Activated naive CD8-positive, alpha-beta T cell treated with anti-CD3 and anti-CD28 coated beads, Interleukin-2, amount 10 ng/mL, durations not matched to agents 7 days and 5 days (primary cell): ENCODE data around the gene SLC25A38. TPM values are rescaled to one million over a fixed set of nuclear protein-coding genes. Genes with fewer than 3 reads are reported as not detected.

Experiments
- ATAC-seq: fragments of 150-1000 bp; cut with Tn5 transposase; one replicate; pipeline ENCODE4 v1.10.0; 2021; ENCODE audit warnings: low read depth, moderate library complexity
- POLR2A ChIA-PET: fragments of 350-600 bp; sonication (Branson Sonifier 250); formaldehyde crosslinking; loops from one replicate; lab custom pipeline; 2021; ENCODE audit warnings: antibody characterized with exemption; lab: Charles Lee
- DNase-seq: peaks from one replicate; pipeline ENCODE4 v3.0.0; 2021
- H3K27ac Mint-ChIP-seq: one replicate; pipeline ENCODE4 v1.8.0; 2022; ENCODE audit warnings: mild to moderate bottlenecking, mixed read lengths
- H3K27me3 Mint-ChIP-seq: one replicate; pipeline ENCODE4 v1.8.0; 2022; ENCODE audit warnings: mild to moderate bottlenecking, moderate library complexity, mixed read lengths
- H3K36me3 Mint-ChIP-seq: one replicate; pipeline ENCODE4 v1.8.0; 2021; ENCODE audit warnings: mild to moderate bottlenecking, mixed read lengths
- H3K4me1 Mint-ChIP-seq: one replicate; pipeline ENCODE4 v1.8.0; 2021; ENCODE audit warnings: mixed read lengths
- H3K4me3 Mint-ChIP-seq: one replicate; pipeline ENCODE4 v1.8.0; 2022; ENCODE audit warnings: mild to moderate bottlenecking, moderate library complexity, mixed read lengths
- H3K9me3 Mint-ChIP-seq: one replicate; pipeline ENCODE4 v1.8.0; 2021; ENCODE audit warnings: mixed read lengths
- total RNA-seq, 2 experiments: library from RNA; stranded (reverse); gene quantifications; one replicate each; pipeline ENCODE4 v1.2.3, GENCODE V29; 2021

SLC25A38 gene
- total RNA-seq, 2 experiments from 2014 or later: 46.0 to 46.1 TPM

DNA sequence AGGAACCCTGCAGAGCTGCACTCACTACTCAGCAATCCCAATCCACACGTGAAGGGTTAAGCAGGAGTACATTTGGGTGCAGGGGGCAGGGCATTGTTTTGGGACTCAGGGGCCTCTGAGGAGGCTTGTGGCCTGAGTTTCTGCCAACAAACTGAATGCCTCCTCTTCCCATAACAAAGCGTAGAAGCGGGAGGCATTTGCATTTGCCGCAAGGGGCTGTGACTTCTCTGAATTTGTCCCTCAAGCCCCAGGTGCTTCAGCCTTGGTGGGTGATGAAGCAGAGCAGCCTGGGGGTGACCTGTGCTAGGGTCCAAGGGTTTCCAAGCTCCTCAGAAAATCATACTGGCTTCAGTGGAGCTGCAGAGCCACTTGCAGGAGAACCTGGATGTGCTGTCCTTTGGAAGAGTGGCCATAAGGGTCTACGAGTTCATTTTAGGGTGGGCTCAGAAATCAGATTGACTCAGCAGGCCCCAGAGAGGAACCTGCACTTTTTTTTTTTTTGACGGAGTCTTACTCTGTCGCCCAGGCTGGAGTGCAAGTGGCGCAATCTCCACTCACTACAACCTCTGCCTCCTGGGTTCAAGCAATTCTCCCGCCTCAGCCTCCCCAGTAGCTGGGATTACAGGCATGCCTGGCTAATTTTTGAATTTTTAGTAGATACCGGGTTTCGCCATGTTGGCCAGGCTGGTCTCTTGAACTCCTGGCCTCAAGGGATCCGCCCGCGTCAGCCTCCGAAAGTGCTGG is 21.9 kb downstream of the SLC25A38 start:
- no peak overlapping the region for H3K4me3 Mint-ChIP-seq
- POLR2A ChIA-PET: interaction anchor here (0.6 to 5.9 kb wide), 4 partner anchors 16 to 281 kb away, joined by 3 to 42 read pairs (median 10); no protein-coding TSS in a partner anchor
- peaks cover 32% of the 10 kb centered on the region for H3K36me3 Mint-ChIP-seq
- peaks cover 39% of the 10 kb centered on the region for H3K4me1 Mint-ChIP-seq
- DNase-seq (no peak), ATAC-seq (no peak)
- no peaks in the 10 kb centered on the region for H3K9me3 Mint-ChIP-seq
- H3K27me3 Mint-ChIP-seq: no peaks in the 10 kb centered on the region
- peak overlapping the region; percentile 92 for H3K27ac Mint-ChIP-seq

DNA sequence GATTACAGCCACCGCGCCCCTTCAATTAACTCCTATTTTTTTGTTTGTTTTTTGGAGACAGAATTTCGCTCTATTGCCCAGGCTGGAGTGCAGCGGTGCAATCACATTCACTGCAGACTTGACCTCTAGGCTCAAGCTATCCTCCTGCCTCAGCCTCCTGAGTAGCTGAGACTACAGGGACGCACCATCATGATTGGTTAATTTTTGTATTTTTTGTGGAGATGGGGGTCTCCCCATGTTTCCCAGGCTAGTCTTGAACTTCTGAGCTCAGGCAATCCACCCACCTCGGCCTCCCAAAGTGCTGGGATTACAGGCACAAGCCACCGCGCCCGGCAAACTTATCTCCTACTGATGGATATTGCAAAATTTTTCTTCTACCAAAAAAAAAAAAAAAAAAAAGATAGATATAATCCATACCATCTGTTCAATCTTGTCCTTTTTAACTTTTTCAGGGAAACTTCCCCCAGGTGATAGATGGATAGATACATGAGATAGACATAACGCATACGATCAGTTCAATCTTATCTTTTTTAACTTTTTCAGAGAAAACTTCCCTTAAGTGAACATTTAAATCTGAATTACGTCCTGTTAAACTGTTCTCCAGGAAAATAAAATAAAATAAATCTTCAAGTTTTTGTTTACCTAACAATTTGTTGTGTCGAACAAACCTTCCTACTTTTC is 22.7 kb downstream of the SLC25A38 start:
- Mint-ChIP-seq H3K4me3 (peak overlapping the region; percentile 96), H3K36me3 (peaks cover 30% of the 10 kb centered on the region), H3K9me3 (no peaks in the 10 kb centered on the region), H3K27me3 (no peaks in the 10 kb centered on the region), H3K27ac (peak overlapping the region; percentile 92), H3K4me1 (peaks cover 43% of the 10 kb centered on the region)
- no peak for ATAC-seq
- POLR2A ChIA-PET: interaction anchor here (0.6 to 5.9 kb wide), 16 partner anchors 9 to 298 kb away, joined by 3 to 42 read pairs (median 5); partner anchors contain the start of genes GORASP1 and TTC21A
- DNase-seq: no peak

DNA sequence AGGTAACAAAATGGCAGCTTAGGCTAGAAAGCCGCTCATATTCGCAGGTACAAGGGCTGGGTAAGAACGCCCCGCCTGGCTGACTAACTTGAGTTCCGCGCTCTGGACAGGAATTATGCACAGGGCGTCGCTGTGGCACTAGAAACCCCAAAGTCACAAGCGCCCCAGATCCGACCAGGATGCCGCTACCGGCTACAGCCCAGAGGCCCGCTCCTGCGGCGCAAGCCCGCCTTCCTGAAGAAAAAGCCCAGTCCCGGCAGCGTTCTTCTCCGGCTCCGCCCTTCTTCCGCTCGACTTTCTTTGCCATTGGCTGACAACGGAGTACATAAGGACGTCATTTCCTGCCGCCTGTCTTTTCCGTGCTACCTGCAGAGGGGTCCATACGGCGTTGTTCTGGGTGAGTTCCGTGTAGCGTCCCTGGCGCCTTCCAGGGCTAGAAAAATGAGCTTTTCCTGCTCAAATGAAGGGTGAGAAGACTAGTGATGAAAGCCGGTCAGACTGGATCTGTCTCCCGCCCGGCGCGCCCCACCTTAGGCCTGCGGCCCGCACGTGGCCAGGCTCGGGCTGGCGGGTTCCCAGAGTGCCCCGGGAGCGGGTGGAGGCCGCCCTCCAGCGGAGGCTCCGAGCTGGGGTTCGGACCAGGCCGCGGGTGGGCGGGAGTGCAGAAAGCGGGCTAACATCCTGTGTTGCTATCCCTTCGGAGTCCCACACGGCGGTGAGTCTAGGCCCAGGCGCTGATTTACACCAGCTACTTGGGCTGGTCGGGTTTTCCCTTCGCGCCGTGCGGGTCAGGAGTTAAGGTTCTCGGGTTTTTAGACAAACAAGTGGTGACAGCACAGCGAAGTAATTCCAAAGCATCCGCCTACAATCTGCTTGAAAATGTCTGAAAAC is 23.4 kb downstream of the SLC25A38 start, which contains the start of gene RPSA:
Gene RPSA (plus strand): TSS at position 353 of the 891 bp plus-strand sequence. CDS start 934 bp downstream, outside the sequence.
- Mint-ChIP-seq H3K9me3 (no peaks in the 10 kb centered on the region), H3K27ac (peak within 1 kb of the TSS; percentile 92), H3K36me3 (peaks cover 31% of the 10 kb centered on the region), H3K4me3 (peak within 1 kb of the TSS; percentile 96), H3K4me1 (peaks cover 48% of the 10 kb centered on the region), H3K27me3 (no peaks in the 10 kb centered on the region)
- ATAC-seq (peak; percentile 93), DNase-seq (peak; percentile 90)
- POLR2A ChIA-PET: interaction anchor here (0.6 to 5.9 kb wide), 19 partner anchors 8 to 299 kb away, joined by 3 to 42 read pairs (median 4); partner anchors contain the start of genes GORASP1 and TTC21A

DNA sequence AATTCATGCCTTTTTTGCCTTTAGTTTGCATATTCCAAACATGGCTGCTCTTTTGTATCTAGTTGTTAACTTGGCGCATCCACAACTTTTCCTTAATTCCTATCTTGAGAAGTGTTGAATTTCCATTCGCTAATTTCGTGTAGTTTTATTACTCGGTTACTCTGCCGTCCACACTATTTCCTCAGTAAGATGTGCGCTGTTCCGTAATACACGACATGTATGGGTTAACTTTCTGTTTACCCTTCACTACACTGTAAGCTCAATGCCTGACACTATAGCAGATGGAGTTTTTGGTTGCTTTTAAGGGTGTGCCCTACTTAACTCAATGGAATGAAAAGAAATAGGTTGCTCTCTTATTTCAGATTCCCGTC is 24.1 kb downstream of the SLC25A38 start:
- Mint-ChIP-seq H3K27me3 (no peaks in the 10 kb centered on the region), H3K36me3 (peaks cover 35% of the 10 kb centered on the region), H3K4me1 (peaks cover 45% of the 10 kb centered on the region), H3K9me3 (no peaks in the 10 kb centered on the region), H3K27ac (peak overlapping the region; percentile 85), H3K4me3 (peak overlapping the region; percentile 96)
- ATAC-seq: no peak
- no peak for DNase-seq
- POLR2A ChIA-PET: interaction anchor here (0.7 to 5.9 kb wide), 14 partner anchors 7 to 228 kb away, joined by 3 to 42 read pairs (median 4); no protein-coding TSS in a partner anchor

DNA sequence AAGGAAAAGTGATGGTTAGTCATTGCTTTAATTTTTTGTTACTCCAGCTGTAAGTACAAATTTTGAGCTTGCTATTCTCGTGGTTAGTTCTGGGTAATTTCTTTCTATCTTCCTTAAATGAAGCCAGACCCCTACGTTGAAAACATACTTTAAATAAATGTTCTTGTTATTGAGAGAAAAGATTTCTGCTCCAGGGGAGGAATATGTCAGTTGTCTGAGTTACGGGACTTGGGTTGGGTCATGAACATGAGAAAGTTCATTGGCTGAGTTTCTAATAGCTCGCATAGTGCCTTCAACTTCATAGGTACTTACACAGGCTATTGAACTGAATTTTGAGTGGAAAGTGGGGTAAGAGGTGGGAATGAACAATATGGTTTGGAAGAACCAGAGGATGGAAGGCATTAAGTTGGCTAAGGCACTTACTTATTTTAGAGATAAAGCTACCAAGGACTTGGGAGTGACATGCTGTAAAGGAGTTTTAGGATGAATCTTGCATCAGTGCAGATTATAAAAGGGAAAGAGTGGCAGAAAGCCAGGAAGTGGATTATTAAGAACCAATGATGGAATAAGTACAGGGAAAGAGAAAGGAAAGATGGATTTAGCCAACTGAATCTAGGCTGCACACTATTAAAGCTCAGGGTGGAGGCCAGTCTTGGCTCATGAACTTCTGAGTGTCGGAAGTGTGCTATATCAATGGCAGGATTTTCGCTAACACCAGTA is 24.8 kb downstream of the SLC25A38 start:
- Mint-ChIP-seq H3K4me1 (peaks cover 48% of the 10 kb centered on the region), H3K36me3 (peaks cover 41% of the 10 kb centered on the region), H3K27ac (peak overlapping the region; percentile 47), H3K27me3 (no peaks in the 10 kb centered on the region), H3K9me3 (no peaks in the 10 kb centered on the region), H3K4me3 (peak overlapping the region; percentile 96)
- ATAC-seq: no peak
- no peak for DNase-seq
- POLR2A ChIA-PET: interaction anchor here (1.1 to 5.9 kb wide), 2 partner anchors 24 to 30 kb away, joined by 3 to 42 read pairs; no protein-coding TSS in a partner anchor

DNA sequence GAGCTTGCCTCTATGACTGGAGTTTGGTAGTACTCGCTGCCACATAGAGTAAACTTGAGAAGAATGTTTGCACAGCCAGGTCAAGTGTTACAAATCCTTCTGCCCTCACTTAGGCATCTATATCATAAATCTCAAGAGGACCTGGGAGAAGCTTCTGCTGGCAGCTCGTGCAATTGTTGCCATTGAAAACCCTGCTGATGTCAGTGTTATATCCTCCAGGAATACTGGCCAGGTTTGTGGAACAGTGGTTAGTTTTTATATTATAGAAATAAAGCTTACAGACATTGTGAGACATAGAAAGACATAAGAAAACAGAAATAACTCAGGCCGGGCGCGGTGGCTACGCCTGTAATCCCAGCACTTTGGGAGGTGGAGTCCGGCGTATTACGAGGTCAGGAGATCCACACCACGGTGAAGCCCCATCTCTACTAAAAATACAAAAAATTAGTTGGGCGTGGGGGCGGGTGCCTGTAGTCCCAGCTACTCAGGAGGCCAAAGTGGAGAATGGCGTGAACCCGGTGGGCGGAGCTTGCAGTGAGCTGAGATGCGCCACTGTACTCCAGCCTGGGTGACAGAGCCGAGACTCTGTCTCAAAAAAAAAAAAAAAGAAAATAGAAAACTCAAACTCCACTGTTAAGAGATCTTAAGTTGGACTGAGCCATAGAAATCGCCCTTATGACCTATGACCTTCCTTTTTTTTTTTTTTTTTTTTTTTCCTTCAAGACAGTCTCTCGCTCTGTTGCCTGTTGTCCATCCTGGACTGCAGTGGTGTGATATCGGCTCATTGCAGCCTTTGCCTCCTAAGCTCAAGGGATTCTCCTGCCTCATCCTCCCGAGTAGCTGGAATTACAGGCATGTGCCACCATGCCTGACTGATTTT is 25.6 kb downstream of the SLC25A38 start:
- ATAC-seq (no peak), DNase-seq (no peak)
- POLR2A ChIA-PET: interaction anchor here (0.7 to 5.9 kb wide), 2 partner anchors 15 to 24 kb away, joined by 6 to 42 read pairs; no protein-coding TSS in a partner anchor
- no peaks in the 10 kb centered on the region for H3K9me3 Mint-ChIP-seq
- H3K4me1 Mint-ChIP-seq: peaks cover 48% of the 10 kb centered on the region
- peaks cover 43% of the 10 kb centered on the region for H3K36me3 Mint-ChIP-seq
- no peaks in the 10 kb centered on the region for H3K27me3 Mint-ChIP-seq
- H3K27ac Mint-ChIP-seq: peak overlapping the region; percentile 47
- peak overlapping the region; percentile 96 for H3K4me3 Mint-ChIP-seq

DNA sequence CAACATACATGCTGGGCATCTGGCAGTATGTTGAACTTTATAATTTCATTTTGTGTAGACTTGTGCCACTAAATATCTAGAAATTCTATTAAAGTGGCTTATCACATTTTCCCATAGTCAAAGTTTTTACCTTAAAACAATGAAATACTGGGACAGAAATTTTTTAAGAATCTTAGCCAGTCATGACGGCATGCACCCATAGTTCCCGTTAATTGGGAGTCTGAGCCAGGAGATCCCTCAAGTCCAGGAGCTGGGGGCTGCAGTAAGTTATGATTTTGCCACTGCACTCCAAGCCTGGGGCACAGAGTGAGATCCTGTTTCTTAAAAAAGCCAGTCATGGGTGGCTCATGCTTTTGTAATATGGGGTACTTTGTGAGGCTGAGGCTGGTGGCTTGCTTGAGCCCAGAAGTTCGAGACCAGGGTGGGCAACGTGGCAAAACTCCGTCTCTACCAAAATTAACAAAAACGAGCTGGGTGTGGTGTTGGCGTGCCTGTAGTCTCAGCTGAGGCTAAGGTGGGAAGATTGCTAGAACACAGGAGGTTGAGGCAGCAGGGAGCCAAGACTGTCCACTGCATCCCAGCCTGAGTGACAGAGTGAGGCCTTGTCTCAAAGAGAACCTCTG is 26.5 kb downstream of the SLC25A38 start:
- Mint-ChIP-seq H3K27ac (no peak overlapping the region), H3K4me3 (peak overlapping the region; percentile 57), H3K4me1 (peaks cover 48% of the 10 kb centered on the region), H3K9me3 (no peaks in the 10 kb centered on the region), H3K27me3 (no peaks in the 10 kb centered on the region), H3K36me3 (peaks cover 42% of the 10 kb centered on the region)
- ATAC-seq (no peak), DNase-seq (no peak)
- POLR2A ChIA-PET: interaction anchor here (0.7 to 5.9 kb wide), 2 partner anchors 15 to 25 kb away, joined by 6 to 42 read pairs; no protein-coding TSS in a partner anchor

DNA sequence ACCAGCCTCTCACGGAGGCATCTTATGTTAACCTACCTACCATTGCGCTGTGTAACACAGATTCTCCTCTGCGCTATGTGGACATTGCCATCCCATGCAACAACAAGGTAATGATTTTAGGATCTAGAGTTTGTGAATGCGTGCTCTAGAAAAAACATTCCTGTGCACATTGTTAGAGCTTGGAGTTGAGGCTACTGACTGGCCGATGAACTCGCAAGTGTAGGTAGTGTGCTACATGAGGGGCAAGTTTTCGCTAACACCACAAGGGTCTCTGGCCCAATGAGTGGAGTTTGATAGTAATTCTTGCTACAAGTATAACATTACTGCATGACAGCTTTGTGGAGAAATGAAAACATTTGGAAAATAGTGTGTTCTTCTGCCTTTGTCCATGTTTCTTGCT is 27.7 kb downstream of the SLC25A38 start:
- POLR2A ChIA-PET: no interaction called here
- Mint-ChIP-seq H3K27me3 (no peaks in the 10 kb centered on the region), H3K27ac (no peak overlapping the region), H3K36me3 (peaks cover 42% of the 10 kb centered on the region), H3K4me1 (peaks cover 46% of the 10 kb centered on the region), H3K9me3 (no peaks in the 10 kb centered on the region), H3K4me3 (no peak overlapping the region)
- DNase-seq: no peak
- no peak for ATAC-seq

DNA sequence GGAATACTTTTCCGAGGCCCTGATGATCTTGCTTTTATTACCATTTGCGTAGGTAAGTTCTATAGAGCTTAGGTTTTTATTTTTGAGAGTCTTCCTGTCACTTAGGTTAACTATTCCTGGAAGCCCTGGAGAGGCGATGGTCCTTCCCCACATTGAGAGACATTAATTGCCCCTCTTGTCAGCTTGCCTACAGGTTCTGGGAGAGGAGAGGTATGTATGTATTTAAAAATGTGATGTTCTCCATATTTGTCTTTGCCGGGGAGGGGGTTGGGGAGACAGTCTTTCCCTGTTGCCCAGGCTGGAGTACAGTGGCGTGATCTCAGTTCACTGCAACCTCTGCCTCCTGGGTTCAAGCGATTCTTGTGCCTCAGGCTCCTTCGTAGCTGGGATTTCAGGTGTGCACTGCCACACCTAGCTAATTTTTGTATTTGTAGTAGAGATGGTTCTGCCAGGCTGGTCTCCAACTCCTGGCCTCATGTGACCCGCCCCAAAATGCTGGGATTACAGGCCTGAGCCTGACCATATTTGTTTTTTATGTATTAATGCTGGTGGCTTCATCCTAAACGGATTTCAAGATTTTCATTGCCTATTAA is 29.6 kb downstream of the SLC25A38 start:
- Mint-ChIP-seq H3K36me3 (peaks cover 38% of the 10 kb centered on the region), H3K4me1 (peaks cover 36% of the 10 kb centered on the region), H3K27me3 (no peaks in the 10 kb centered on the region), H3K9me3 (no peaks in the 10 kb centered on the region), H3K4me3 (no peak overlapping the region), H3K27ac (no peak overlapping the region)
- DNase-seq (no peak), ATAC-seq (no peak)
- POLR2A ChIA-PET: interaction anchor here (1.6 to 2.4 kb wide), 2 partner anchors 11 to 29 kb away, joined by 3 to 5 read pairs; no protein-coding TSS in a partner anchor

DNA sequence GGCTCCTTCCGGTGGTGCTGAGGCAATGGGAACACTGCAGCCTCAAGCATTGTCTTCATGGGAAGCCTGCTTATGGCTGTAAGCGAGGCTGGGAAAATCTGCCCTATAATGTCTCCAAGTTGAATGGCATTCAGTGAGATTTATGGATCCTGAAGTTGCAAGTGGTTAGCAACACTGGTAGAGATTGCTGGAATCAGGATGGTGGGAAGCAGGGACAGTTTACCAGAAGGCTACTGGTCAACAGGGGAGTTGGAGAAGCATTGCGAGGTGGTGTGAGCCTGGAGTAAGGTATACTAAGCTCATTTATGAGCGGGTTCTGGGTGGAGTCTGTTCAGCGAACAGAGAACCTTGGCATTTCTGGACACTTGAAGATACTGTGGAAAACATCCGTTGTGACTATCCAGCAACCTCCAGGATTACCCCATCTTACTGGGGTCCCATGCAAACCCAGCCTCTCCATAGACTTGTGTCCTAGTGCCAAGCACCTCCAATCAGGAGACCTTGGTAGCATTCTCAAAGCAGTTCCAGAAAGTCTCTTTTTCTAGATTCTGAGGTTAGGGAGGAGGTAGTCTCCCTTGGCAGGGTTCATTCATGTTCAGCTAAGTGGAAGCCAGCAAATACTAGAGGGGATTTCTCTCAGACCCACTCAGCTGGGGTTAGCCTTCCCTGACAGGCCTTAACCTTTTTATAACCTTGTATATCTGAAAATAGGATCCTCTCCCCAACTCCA is 30.7 kb downstream of the SLC25A38 start:
- Mint-ChIP-seq H3K4me3 (no peak overlapping the region), H3K27ac (peak overlapping the region; percentile 35), H3K9me3 (no peaks in the 10 kb centered on the region), H3K27me3 (no peaks in the 10 kb centered on the region), H3K36me3 (peaks cover 31% of the 10 kb centered on the region), H3K4me1 (peaks cover 27% of the 10 kb centered on the region)
- no peak for DNase-seq
- POLR2A ChIA-PET: interaction anchor here (1.6 to 2.4 kb wide), 3 partner anchors 7 to 30 kb away, joined by 3 to 6 read pairs (median 5); partner anchors contain the start of gene RPSA
- no peak for ATAC-seq
